NCI-H2196 (cell line): Measurements from ENCODE around the gene RIC8B.
"Not testable (repeated sequence)": the region's sequence is repeated elsewhere in the genome, so short reads cannot be mapped to it uniquely, and the experiment has no call there.

ENCODE experiments used
- DNase-seq: peaks from one replicate; lab custom pipeline; 2025; ENCODE audit not compliant: unreplicated experiment; lab: John Stamatoyannopoulos, UW

RIC8B gene

GRCh38 chr12:106897981-106898901, 123.8 kb downstream of the RIC8B start:
- no peak for DNase-seq

GRCh38 chr12:106900554-106900953, 126.1 kb downstream of the RIC8B start:
- DNase-seq = no peak

- DNase-seq = no peak
Measured at GRCh38 chr12:106901276-106901675, 126.8 kb downstream of the RIC8B start.

- no peak for DNase-seq
Measured at GRCh38 chr12:106902053-106902452, 127.6 kb downstream of the RIC8B start.

GRCh38 chr12:106903241-106903945, 128.9 kb downstream of the RIC8B start:
- no peak for DNase-seq

GRCh38 chr12:106906715-106907114, 132.2 kb downstream of the RIC8B start:
- DNase-seq = no peak

GRCh38 chr12:106907411-106907810, 132.9 kb downstream of the RIC8B start:
- no peak for DNase-seq

- no peak for DNase-seq
Measured at GRCh38 chr12:106907846-106908245, 133.4 kb downstream of the RIC8B start.

- DNase-seq = no peak
Measured at GRCh38 chr12:106908561-106908960, 134.1 kb downstream of the RIC8B start.

- DNase-seq = no peak
Measured at GRCh38 chr12:106910202-106910601, 135.7 kb downstream of the RIC8B start.

- no peak for DNase-seq
Measured at GRCh38 chr12:106911581-106911980, 137.1 kb downstream of the RIC8B start.

- DNase-seq = no peak
Measured at GRCh38 chr12:106913456-106913855, 139.0 kb downstream of the RIC8B start.

GRCh38 chr12:106914796-106915634, 140.5 kb downstream of the RIC8B start:
- no peak for DNase-seq

- DNase-seq = no peak
Measured at GRCh38 chr12:106915635-106916026, 141.1 kb downstream of the RIC8B start.

- DNase-seq = no peak
Measured at GRCh38 chr12:106917503-106917902, 143.0 kb downstream of the RIC8B start.

- DNase-seq = peak; percentile 19
Measured at GRCh38 chr12:106918746-106919145, 144.3 kb downstream of the RIC8B start.

- DNase-seq = peak; percentile 64
Measured at GRCh38 chr12:106919910-106920544, 145.5 kb downstream of the RIC8B start.

- not testable (repeated sequence) for DNase-seq
Measured at GRCh38 chr12:106921976-106922375, 147.5 kb downstream of the RIC8B start.

- DNase-seq = not testable (repeated sequence)
Measured at GRCh38 chr12:106923594-106923993, 149.1 kb downstream of the RIC8B start.

GRCh38 chr12:106924268-106924861, 149.9 kb downstream of the RIC8B start:
- no peak for DNase-seq
